ENCODE measurements around the gene ZNF277. TPM values are rescaled to one million over a fixed set of nuclear protein-coding genes. Genes with fewer than 3 reads are reported as not detected.
A peak's percentile ranks its signal among the peaks of the same experiment; 100 is the strongest.

ZNF277 gene
- polyA plus RNA-seq, 1 donor (not counting 4 experiments of a cell fraction or from before 2014, with no cell fraction given), result 20.2 TPM

DNA sequence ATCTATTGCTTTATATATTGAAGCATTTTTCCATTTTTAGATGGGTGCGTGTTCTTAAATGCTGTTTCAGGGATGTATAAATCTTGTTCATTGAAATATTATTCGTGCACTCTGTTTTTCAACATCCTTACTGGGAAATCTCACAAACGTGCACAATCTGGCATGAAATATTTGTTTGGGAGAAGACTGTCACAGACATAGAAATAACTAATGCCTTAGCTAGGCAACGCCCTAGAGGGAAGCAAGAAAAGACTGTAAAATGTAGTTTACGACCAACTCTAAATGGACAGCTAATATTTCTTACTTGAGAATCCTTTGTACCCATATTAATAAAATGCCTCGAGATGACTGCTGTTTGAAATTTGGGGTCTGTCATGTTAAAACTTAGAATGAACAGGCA lies 9.2 kb upstream of the ZNF277 start:
- no peaks in the 10 kb centered on the region for H3K36me3 ChIP-seq (ENCODE audit: control insufficient read depth in 2 of 2, extremely low read depth in 1 of 2, insufficient read depth in 2 of 2, low read length in 2 of 2)
- no peaks in the 10 kb centered on the region for H3K9me3 ChIP-seq (ENCODE audit: control insufficient read depth, low read depth, low read length)
- H3K79me2 ChIP-seq (ENCODE audit: control insufficient read depth, insufficient read depth, low read length), result peaks cover 80% of the 10 kb centered on the region
- H3K4me2 ChIP-seq (ENCODE audit: control insufficient read depth, extremely low read depth, insufficient read depth, low read depth, low read length), result no peak overlapping the region
- no peak overlapping the region for H3K9ac ChIP-seq (ENCODE audit: control insufficient read depth, extremely low read depth, insufficient read depth, low read length)
- no peak overlapping the region for H2AFZ ChIP-seq (ENCODE audit: control insufficient read depth, low read length)
- no peaks in the 10 kb centered on the region for H3K27me3 ChIP-seq (ENCODE audit: control insufficient read depth, extremely low read depth, insufficient read depth, low read length)
- no peak overlapping the region for H3K4me3 ChIP-seq (ENCODE audit: control insufficient read depth in 2 of 3, extremely low read depth in 1 of 3, insufficient read depth in 2 of 3, low read depth in 1 of 3, low read length in 3 of 3)
- DNase-seq (ENCODE audit: low read depth, low spot score) (no peak), FAIRE-seq (no peak)
- no peaks in the 10 kb centered on the region for H3K9me1 ChIP-seq (ENCODE audit: control insufficient read depth, extremely low read depth, insufficient read depth, low read length)
- no peaks in the 10 kb centered on the region for H4K20me1 ChIP-seq (ENCODE audit: control insufficient read depth, extremely low read depth, insufficient read depth, low read length)
- dilution Hi-C loops (cut with MboI; ENCODE audit: extremely low pct_ligation_motif_present, low sequenced_read_pairs), result no loop called here
- no peak overlapping the region for H3K27ac ChIP-seq (ENCODE audit: control insufficient read depth, insufficient read depth, low read length)
- H3K4me1 ChIP-seq (ENCODE audit: control insufficient read depth, extremely low read depth, insufficient read depth, low read length), result peaks cover 39% of the 10 kb centered on the region
- no peak for TF ChIP-seq EZH2 (IDR thresholded peaks at IDR 0.05; ENCODE audit: low read length)
- TF ChIP-seq, protein P1, sequence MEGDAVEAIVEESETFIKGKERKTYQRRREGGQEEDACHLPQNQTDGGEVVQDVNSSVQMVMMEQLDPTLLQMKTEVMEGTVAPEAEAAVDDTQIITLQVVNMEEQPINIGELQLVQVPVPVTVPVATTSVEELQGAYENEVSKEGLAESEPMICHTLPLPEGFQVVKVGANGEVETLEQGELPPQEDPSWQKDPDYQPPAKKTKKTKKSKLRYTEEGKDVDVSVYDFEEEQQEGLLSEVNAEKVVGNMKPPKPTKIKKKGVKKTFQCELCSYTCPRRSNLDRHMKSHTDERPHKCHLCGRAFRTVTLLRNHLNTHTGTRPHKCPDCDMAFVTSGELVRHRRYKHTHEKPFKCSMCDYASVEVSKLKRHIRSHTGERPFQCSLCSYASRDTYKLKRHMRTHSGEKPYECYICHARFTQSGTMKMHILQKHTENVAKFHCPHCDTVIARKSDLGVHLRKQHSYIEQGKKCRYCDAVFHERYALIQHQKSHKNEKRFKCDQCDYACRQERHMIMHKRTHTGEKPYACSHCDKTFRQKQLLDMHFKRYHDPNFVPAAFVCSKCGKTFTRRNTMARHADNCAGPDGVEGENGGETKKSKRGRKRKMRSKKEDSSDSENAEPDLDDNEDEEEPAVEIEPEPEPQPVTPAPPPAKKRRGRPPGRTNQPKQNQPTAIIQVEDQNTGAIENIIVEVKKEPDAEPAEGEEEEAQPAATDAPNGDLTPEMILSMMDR (optimal IDR thresholded peaks at IDR 0.05 in 1 of 3, IDR thresholded peaks at IDR 0.05 in 1 of 3, conservative IDR thresholded peaks at IDR 0.05 in 1 of 3; ENCODE audit: extremely low read depth in 1 of 3, insufficient read depth in 2 of 3, low read length in 3 of 3), result no peak

- Histone ChIP-seq H3K9me1 (ENCODE audit: control insufficient read depth, extremely low read depth, insufficient read depth, low read length) (no peaks in the 10 kb centered on the region), H3K9me3 (ENCODE audit: control insufficient read depth, low read depth, low read length) (no peaks in the 10 kb centered on the region), H3K36me3 (ENCODE audit: control insufficient read depth in 2 of 2, extremely low read depth in 1 of 2, insufficient read depth in 2 of 2, low read length in 2 of 2) (no peaks in the 10 kb centered on the region), H4K20me1 (ENCODE audit: control insufficient read depth, extremely low read depth, insufficient read depth, low read length) (no peaks in the 10 kb centered on the region), H3K4me1 (ENCODE audit: control insufficient read depth, extremely low read depth, insufficient read depth, low read length) (peaks cover 32% of the 10 kb centered on the region), H2AFZ (ENCODE audit: control insufficient read depth, low read length) (no peak overlapping the region), H3K9ac (ENCODE audit: control insufficient read depth, extremely low read depth, insufficient read depth, low read length) (no peak overlapping the region), H3K4me3 (ENCODE audit: control insufficient read depth in 2 of 3, extremely low read depth in 1 of 3, insufficient read depth in 2 of 3, low read depth in 1 of 3, low read length in 3 of 3) (no peak overlapping the region), H3K4me2 (ENCODE audit: control insufficient read depth, extremely low read depth, insufficient read depth, low read depth, low read length) (peak overlapping the region; percentile 22), H3K27me3 (ENCODE audit: control insufficient read depth, extremely low read depth, insufficient read depth, low read length) (no peaks in the 10 kb centered on the region), H3K79me2 (ENCODE audit: control insufficient read depth, insufficient read depth, low read length) (peaks cover 89% of the 10 kb centered on the region), H3K27ac (ENCODE audit: control insufficient read depth, insufficient read depth, low read length) (no peak overlapping the region)
- TF ChIP-seq EZH2 (IDR thresholded peaks at IDR 0.05; ENCODE audit: low read length), result no peak
- TF ChIP-seq, protein P1 (optimal IDR thresholded peaks at IDR 0.05 in 1 of 3, IDR thresholded peaks at IDR 0.05 in 1 of 3, conservative IDR thresholded peaks at IDR 0.05 in 1 of 3; ENCODE audit: extremely low read depth in 1 of 3, insufficient read depth in 2 of 3, low read length in 3 of 3), result no peak
- dilution Hi-C loops (cut with MboI; ENCODE audit: extremely low pct_ligation_motif_present, low sequenced_read_pairs), result no loop called here
- FAIRE-seq (peak; percentile 77), DNase-seq (ENCODE audit: low read depth, low spot score) (no peak)
These were observed 7.3 kb upstream of the ZNF277 start for GRCh38 chr7:112199035-112199655.
